ENCODE results near the gene CYB561.

Gene CYB561

DNA sequence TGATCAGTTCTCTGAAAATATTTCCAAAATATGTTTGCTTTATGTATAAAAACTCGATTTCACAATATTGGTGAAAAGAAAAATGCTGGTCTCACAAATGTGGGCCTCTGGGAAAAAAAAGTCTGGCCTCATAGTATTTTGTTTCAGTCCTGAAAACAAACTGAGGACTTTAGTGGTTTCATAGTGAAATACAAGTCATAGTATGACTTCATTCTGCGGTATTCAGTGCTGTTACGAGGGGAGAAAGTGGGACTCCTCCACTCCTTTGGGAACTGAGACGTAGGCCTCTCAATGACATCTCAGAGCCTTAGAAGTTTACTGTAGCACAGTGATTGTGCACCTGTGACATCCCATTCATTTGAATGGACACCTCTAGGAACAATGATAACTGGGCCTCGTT, 56.0 kb downstream of the CYB561 start:
- no peak for TF ChIP-seq SPI1 (IDR thresholded peaks at IDR 0.05; ENCODE audit: low read depth, low read length)
- no peak for TF ChIP-seq POU2F2 (IDR thresholded peaks at IDR 0.05; ENCODE audit: low read depth, low read length)
- no peak for TF ChIP-seq TAF1 (IDR thresholded peaks at IDR 0.05; ENCODE audit: low read depth, low read length)
- TF ChIP-seq POLR2AphosphoS5 (IDR thresholded peaks at IDR 0.05; ENCODE audit: low read depth, low read length): no peak
- TF ChIP-seq POLR2A (IDR thresholded peaks at IDR 0.05; ENCODE audit: low read depth, low read length): no peak
- FAIRE-seq: no peak
- DNase-seq (ENCODE audit: insufficient read length, low spot score): no peak

DNA sequence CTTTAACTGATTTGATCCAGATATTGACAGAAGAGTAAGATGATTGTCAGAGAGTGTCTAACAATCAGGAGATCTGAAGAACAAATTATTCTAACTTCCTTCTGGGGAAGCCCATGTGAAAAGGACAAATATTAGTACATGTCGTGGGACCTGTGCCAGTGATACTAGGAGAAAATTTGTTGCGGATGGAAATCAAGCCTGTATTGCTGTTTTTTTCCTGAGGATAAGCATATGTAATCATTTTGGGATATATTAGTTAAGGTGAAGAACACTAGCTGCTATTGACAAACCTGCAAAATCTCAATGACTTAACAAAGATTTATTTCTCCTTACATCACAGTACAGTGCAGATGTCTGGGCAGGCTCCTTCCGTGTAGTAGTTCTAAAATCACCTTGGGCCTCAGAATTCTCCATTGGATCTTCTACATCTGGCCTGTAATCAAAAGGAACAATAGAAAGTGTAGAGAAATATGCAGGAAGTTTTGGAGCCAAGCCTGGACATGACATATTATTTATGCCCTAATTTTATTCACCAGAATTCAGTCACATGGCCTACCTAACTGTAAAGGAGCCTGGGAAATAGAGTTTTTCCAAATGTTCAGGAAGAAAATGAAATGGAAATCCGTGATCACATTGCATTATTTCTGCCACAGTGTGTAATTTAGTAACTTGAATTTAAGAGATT, 58.3 kb downstream of the CYB561 start:
- FAIRE-seq (no peak), DNase-seq (ENCODE audit: insufficient read length, low spot score) (no peak)
- TF ChIP-seq POLR2AphosphoS5 (IDR thresholded peaks at IDR 0.05; ENCODE audit: low read depth, low read length): no peak
- TF ChIP-seq TAF1 (IDR thresholded peaks at IDR 0.05; ENCODE audit: low read depth, low read length): no peak
- no peak for TF ChIP-seq POU2F2 (IDR thresholded peaks at IDR 0.05; ENCODE audit: low read depth, low read length)
- no peak for TF ChIP-seq PAX5 (IDR thresholded peaks at IDR 0.05; ENCODE audit: insufficient read depth, low read length, severe bottlenecking)
- TF ChIP-seq POLR2A (IDR thresholded peaks at IDR 0.05; ENCODE audit: low read depth, low read length): no peak
- no peak for TF ChIP-seq SPI1 (IDR thresholded peaks at IDR 0.05; ENCODE audit: low read depth, low read length)

DNA sequence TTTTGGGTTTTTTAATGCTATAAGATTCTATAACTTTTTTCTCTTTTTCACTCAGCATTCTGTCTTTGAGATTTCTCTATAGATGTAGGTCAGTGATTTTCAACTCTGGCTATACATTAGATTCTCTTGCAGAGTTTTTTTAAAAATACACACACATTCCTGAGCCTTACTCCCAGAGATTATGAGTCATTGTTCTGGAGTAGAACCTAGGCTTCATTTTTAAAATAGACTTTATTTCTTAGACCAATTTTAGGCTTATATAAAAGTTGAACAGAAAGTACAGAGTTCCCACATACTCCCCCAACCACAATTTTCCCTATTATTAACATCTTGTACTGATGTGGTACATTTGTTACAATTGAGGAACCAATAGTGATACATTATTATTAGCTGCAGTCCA, 63.3 kb downstream of the CYB561 start:
- TF ChIP-seq SPI1 (IDR thresholded peaks at IDR 0.05; ENCODE audit: low read depth, low read length) (no peak), POLR2A (IDR thresholded peaks at IDR 0.05; ENCODE audit: low read depth, low read length) (no peak), PAX5 (IDR thresholded peaks at IDR 0.05; ENCODE audit: insufficient read depth, low read length, severe bottlenecking) (no peak), TAF1 (IDR thresholded peaks at IDR 0.05; ENCODE audit: low read depth, low read length) (no peak), POLR2AphosphoS5 (IDR thresholded peaks at IDR 0.05; ENCODE audit: low read depth, low read length) (no peak), POU2F2 (IDR thresholded peaks at IDR 0.05; ENCODE audit: low read depth, low read length) (no peak)
- DNase-seq (ENCODE audit: insufficient read length, low spot score) (no peak), FAIRE-seq (no peak)
